Smooth muscle cell (in vitro differentiated cells): Measurements from ENCODE around the gene OTULINL. TPM values are rescaled to one million over a fixed set of nuclear protein-coding genes. Genes with fewer than 3 reads are reported as not detected.

Source experiments
- DNase-seq: peaks from one replicate; lab custom pipeline; 2025; ENCODE audit not compliant: unreplicated experiment; lab: John Stamatoyannopoulos, UW
- H2AFZ ChIP-seq: fragments of 200-600 bp; sonication (generic); 2 replicates; pipeline ENCODE4 v1.6.0; 2016; ENCODE audit warnings: antibody characterized with exemption, low read depth, mild to moderate bottlenecking
- H3F3A ChIP-seq: fragments of 200-600 bp; sonication (generic); 2 replicates; pipeline ENCODE4 v1.6.0; 2017; ENCODE audit warnings: antibody characterized with exemption, low read depth
- H3K27ac ChIP-seq: fragments of 200-600 bp; sonication (generic); 2 replicates; pipeline ENCODE4 v1.5.1; 2016; ENCODE audit warnings: low read depth, mild to moderate bottlenecking
- H3K27me3 ChIP-seq: fragments of 200-600 bp; sonication (generic); 2 replicates; pipeline ENCODE4 v1.6.1; 2016; ENCODE audit warnings: low read depth, mild to moderate bottlenecking
- H3K36me3 ChIP-seq: fragments of 200-600 bp; sonication (generic); 2 replicates; pipeline ENCODE4 v1.5.1; 2016; ENCODE audit warnings: low read depth
- H3K4me1 ChIP-seq: fragments of 200-600 bp; sonication (generic); 2 replicates; pipeline ENCODE4 v1.5.1; 2016; ENCODE audit warnings: low read depth
- H3K4me2 ChIP-seq: fragments of 200-600 bp; sonication (generic); 2 replicates; pipeline ENCODE4 v1.6.0; 2016; ENCODE audit warnings: mild to moderate bottlenecking
- H3K4me3 ChIP-seq: fragments of 200-600 bp; sonication (generic); 2 replicates; pipeline ENCODE4 v1.5.1; 2016; ENCODE audit warnings: mild to moderate bottlenecking
- H3K79me2 ChIP-seq: fragments of 200-600 bp; sonication (generic); 2 replicates; pipeline ENCODE4 v1.6.0; 2016; ENCODE audit warnings: low read depth, mild to moderate bottlenecking
- H3K9ac ChIP-seq: fragments of 200-600 bp; sonication (generic); 2 replicates; pipeline ENCODE4 v1.6.0; 2016; ENCODE audit warnings: low read depth
- H3K9me3 ChIP-seq: fragments of 200-600 bp; sonication (generic); replicated peaks from 2 replicates; pipeline ENCODE4 v1.5.1; 2016; ENCODE audit warnings: low read depth
- H4K20me1 ChIP-seq: fragments of 200-600 bp; sonication (generic); 2 replicates; pipeline ENCODE4 v1.6.0; 2016; ENCODE audit warnings: low read depth
- CTCF ChIP-seq: fragments of 200-600 bp; sonication (generic); IDR thresholded peaks from 2 replicates; pipeline ENCODE4 v1.5.1; 2017; ENCODE audit warnings: borderline replicate concordance, mild to moderate bottlenecking, antibody characterized with exemption; ENCODE audit not compliant: insufficient read depth, poor library complexity, severe bottlenecking
- WGBS: methylation state at CpG from one replicate; pipeline ENCODE4 v1.1.7; 2016; ENCODE audit warnings: low lambda C conversion rate; 5-methylcytosine and 5-hydroxymethylcytosine counted together
- polyA plus RNA-seq: library from polyadenylated mRNA; unstranded; fragments of >200 nt; fragmentation: Nextera tagmentation; extraction: Ambion mirVana; gene quantifications from 2 replicates; pipeline ENCODE4 v1.2.1, GENCODE V29; 2016
- total RNA-seq: library from RNA; depleted of rRNA; stranded (reverse); fragments of >200 nt; gene quantifications from 2 replicates; pipeline ENCODE4 v1.2.3, GENCODE V29; 2014

The OTULINL gene
- total RNA-seq: 0.63 and 1.1 TPM in 2 replicates
- polyA plus RNA-seq: 0.19 and 0.79 TPM in 2 replicates

- Histone ChIP-seq H3K36me3 (no peaks in the 10 kb centered on the region), H3K4me1 (peaks cover 4% of the 10 kb centered on the region), H3K4me3 (peak within 1 kb of the TSS; percentile 71), H2AFZ (peak within 1 kb of the TSS; percentile 88), H3K79me2 (no peaks in the 10 kb centered on the region), H3K9me3 (no peaks in the 10 kb centered on the region), H3K27me3 (peaks cover 50% of the 10 kb centered on the region), H4K20me1 (no peaks in the 10 kb centered on the region), H3K27ac (no peak within 1 kb of the TSS), H3K4me2 (peak within 1 kb of the TSS; percentile 93), H3K9ac (no peak within 1 kb of the TSS), H3F3A (peaks cover 8% of the 10 kb centered on the region)
- 12% methylated on average over 34 of the region's 63 CpGs for WGBS
- no peak for TF ChIP-seq CTCF
- peak; percentile 36 for DNase-seq
Measured at GRCh38 chr5:14581106-14581890, at the start of gene OTULINL. TSS of gene OTULINL (plus strand) at chr5:14581792. CDS start at chr5:14581895, 103 bp downstream.

- Histone ChIP-seq H3F3A (no peaks in the 10 kb centered on the region), H3K27ac (no peak overlapping the region), H3K36me3 (no peaks in the 10 kb centered on the region), H3K4me3 (no peak overlapping the region), H2AFZ (no peak overlapping the region), H3K9ac (no peak overlapping the region), H3K9me3 (no peaks in the 10 kb centered on the region), H3K4me1 (no peaks in the 10 kb centered on the region), H3K27me3 (peaks cover 3% of the 10 kb centered on the region), H3K4me2 (no peak overlapping the region), H4K20me1 (no peaks in the 10 kb centered on the region), H3K79me2 (no peaks in the 10 kb centered on the region)
- 89% methylated on average over 3 of the region's 3 CpGs for WGBS
- no peak for TF ChIP-seq CTCF
- DNase-seq: no peak
Measured at GRCh38 chr5:14532180-14532579, 49.4 kb upstream of the OTULINL start.

- Histone ChIP-seq H3K4me3 (no peak overlapping the region), H3K9ac (no peak overlapping the region), H3K27ac (no peak overlapping the region), H3K79me2 (no peaks in the 10 kb centered on the region), H3K9me3 (no peaks in the 10 kb centered on the region), H2AFZ (no peak overlapping the region), H3K4me2 (no peak overlapping the region), H3K4me1 (no peaks in the 10 kb centered on the region), H3K27me3 (peaks cover 3% of the 10 kb centered on the region), H3F3A (no peaks in the 10 kb centered on the region), H3K36me3 (no peaks in the 10 kb centered on the region), H4K20me1 (no peaks in the 10 kb centered on the region)
- no peak for DNase-seq
- 59% methylated on average over 7 of the region's 7 CpGs for WGBS
- TF ChIP-seq CTCF: no peak
Measured at GRCh38 chr5:14534773-14535172, 46.8 kb upstream of the OTULINL start.

GRCh38 chr5:14545308-14545707 lies 36.3 kb upstream of the OTULINL start:
- TF ChIP-seq CTCF: no peak
- no peak for DNase-seq
- no peak overlapping the region for H3K27ac ChIP-seq

More at GRCh38 chr5:14545308-14545707, 36.3 kb upstream of the OTULINL start:
- no peak overlapping the region for H3K9ac ChIP-seq
- no peak overlapping the region for H3K4me3 ChIP-seq
- no peaks in the 10 kb centered on the region for H3K4me1 ChIP-seq
- H3K27me3 ChIP-seq: no peaks in the 10 kb centered on the region
- no peaks in the 10 kb centered on the region for H3K79me2 ChIP-seq
- H3K9me3 ChIP-seq: peaks cover 5% of the 10 kb centered on the region
- H3K36me3 ChIP-seq: no peaks in the 10 kb centered on the region
- H3K4me2 ChIP-seq: no peak overlapping the region
- no peak overlapping the region for H2AFZ ChIP-seq
- whole genome bisulfite sequencing: 71% methylated on average over 3 of the region's 3 CpGs
- no peaks in the 10 kb centered on the region for H3F3A ChIP-seq
- no peaks in the 10 kb centered on the region for H4K20me1 ChIP-seq
